GM10248 (cell line): ENCODE data around the gene SH2B3.

Source experiments
- CTCF ChIA-PET: fragments of 300-600 bp; sonication (Branson Sonifier 250); formaldehyde crosslinking; extraction: SDS; loops from one replicate; lab custom pipeline; 2021; ENCODE audit warnings: antibody characterized with exemption; lab: Yijun Ruan, JAX
- POLR2A ChIA-PET: fragments of 350-650 bp; sonication (Branson Sonifier 250); formaldehyde crosslinking; extraction: SDS; loops from one replicate; lab custom pipeline; 2020; ENCODE audit warnings: antibody characterized with exemption; lab: Yijun Ruan, JAX
- DNase-seq: peaks from one replicate; pipeline ENCODE4 v3.0.0; 2012; ENCODE audit errors: extremely low spot score
- TF ChIP-seq, protein P1 (sequence below): IDR thresholded peaks from 2 replicates; pipeline ENCODE4 v1.5.1; 2012; ENCODE audit warnings: mild to moderate bottlenecking, low read depth; ENCODE audit errors: extremely low read depth, missing control alignments, control extremely low read depth

SH2B3 gene

GRCh38 chr12:111408686-111409402, 3.1 kb downstream of the SH2B3 start:
- TF ChIP-seq, protein P1, sequence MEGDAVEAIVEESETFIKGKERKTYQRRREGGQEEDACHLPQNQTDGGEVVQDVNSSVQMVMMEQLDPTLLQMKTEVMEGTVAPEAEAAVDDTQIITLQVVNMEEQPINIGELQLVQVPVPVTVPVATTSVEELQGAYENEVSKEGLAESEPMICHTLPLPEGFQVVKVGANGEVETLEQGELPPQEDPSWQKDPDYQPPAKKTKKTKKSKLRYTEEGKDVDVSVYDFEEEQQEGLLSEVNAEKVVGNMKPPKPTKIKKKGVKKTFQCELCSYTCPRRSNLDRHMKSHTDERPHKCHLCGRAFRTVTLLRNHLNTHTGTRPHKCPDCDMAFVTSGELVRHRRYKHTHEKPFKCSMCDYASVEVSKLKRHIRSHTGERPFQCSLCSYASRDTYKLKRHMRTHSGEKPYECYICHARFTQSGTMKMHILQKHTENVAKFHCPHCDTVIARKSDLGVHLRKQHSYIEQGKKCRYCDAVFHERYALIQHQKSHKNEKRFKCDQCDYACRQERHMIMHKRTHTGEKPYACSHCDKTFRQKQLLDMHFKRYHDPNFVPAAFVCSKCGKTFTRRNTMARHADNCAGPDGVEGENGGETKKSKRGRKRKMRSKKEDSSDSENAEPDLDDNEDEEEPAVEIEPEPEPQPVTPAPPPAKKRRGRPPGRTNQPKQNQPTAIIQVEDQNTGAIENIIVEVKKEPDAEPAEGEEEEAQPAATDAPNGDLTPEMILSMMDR, result no peak
- ChIA-PET POLR2A (interaction anchor here (0.6 to 0.8 kb wide), 2 partner anchors 26 kb away, joined by 3 read pairs; no protein-coding TSS in a partner anchor), CTCF (interaction anchor here (1.2 to 25.8 kb wide), 4 partner anchors 10 to 34 kb away, joined by 3 to 1216 read pairs (median 20); no protein-coding TSS in a partner anchor)
- DNase-seq, result no peak

DNA sequence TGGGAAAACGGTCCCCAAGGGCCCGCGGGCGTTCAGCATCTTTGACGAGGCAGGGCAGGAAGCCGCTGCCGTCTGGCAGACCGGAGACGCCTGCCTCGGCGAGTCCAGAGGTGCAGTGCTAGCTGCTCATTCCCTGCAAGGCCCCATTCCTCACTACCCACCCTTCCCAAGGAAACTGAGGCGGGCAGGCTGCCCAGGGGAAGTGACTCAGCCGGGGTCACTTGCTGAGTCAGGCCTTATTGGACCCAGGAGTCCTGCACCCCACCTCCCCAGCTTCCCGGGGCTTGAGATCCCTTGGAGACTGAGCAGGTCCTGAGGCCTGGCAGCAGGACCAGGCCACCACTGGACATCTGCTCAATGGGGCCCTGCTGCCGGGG, 3.7 kb downstream of the SH2B3 start:
- CTCF ChIA-PET, result interaction anchor here (1.7 to 25.8 kb wide), 3 partner anchors 10 to 33 kb away, joined by 4 to 1216 read pairs (median 37); no protein-coding TSS in a partner anchor
- no peak for DNase-seq
- TF ChIP-seq, protein P1, result no peak
- POLR2A ChIA-PET, result no interaction called here

DNA sequence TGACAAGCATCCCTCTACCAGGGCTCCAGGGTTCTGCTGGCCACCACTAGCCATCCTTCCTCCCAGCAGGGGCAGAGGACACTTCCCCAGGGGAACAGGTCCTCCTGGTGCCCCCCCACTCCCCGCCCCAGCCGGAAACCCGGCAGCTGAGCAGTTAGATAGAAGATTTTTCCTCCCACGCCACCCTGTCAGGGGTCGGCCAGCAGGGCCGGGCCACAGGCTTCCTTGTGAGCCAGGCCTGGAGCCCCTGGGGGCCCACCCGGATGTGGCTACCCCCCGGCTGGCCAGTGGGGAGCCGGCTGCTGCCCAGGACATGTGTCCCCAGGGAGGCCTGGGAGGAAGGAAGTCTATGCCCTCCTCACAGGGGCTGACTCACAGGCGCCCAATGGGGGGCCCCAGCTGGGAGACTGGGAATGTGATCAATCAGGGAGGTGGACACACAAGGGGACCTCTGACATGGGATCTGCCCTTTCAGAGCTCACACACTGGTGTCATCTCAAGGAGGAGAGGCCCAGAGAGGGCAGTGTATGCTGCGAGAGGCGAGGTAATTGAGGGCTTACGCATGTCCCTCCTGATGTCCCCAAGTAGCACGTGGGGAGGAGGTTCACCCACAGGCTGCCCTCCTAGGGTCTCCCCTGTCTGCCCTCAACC, 4.2 kb downstream of the SH2B3 start:
- DNase-seq, result no peak
- TF ChIP-seq, protein P1, result no peak
- ChIA-PET POLR2A (no interaction called here), CTCF (interaction anchor here (1.7 to 25.8 kb wide), 3 partner anchors 9 to 33 kb away, joined by 4 to 1216 read pairs (median 37); no protein-coding TSS in a partner anchor)

DNA sequence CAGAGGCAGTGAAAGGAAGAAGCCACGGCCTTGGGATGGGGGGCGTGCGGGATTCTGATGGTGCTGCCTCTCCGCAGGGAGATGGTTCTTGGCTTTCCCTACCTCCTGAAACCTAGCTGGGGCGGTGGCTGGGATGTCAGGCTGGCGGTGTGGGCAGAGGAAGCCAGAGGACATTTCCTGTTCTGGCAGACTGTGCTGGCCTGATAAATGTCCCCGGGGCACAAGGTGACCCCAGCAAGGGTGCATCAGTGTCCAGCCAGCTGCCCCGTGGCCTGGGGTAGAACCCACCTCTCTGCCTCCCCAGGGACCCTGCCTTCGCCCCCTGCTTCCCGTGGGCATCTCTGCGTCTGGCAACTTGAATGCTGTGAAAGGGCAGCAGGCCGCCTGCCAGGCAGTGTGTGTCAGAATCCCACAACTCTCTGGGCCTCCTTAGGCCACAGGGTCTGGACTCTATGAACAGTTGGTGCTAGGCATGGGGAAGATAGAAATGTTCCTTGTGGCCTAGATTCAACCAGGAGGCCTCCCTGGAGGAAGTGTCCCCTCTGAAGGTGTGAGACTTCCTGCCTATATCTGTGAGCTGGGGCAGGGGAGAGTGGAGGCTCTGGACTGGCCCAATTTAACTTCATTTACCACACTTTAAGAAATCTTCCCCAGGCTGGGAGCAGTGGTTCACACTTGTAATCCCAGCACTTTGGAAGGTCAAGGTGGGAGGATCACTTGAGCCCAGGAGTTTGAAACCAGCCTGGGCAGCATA, 4.9 kb downstream of the SH2B3 start:
- ChIA-PET POLR2A (interaction anchor here (0.9 kb wide), 1 partner anchor 34 kb away, joined by 4 read pairs; no protein-coding TSS in a partner anchor), CTCF (interaction anchor here (1.7 to 25.8 kb wide), 4 partner anchors 9 to 32 kb away, joined by 4 to 1216 read pairs (median 34); no protein-coding TSS in a partner anchor)
- TF ChIP-seq, protein P1, result no peak

DNA sequence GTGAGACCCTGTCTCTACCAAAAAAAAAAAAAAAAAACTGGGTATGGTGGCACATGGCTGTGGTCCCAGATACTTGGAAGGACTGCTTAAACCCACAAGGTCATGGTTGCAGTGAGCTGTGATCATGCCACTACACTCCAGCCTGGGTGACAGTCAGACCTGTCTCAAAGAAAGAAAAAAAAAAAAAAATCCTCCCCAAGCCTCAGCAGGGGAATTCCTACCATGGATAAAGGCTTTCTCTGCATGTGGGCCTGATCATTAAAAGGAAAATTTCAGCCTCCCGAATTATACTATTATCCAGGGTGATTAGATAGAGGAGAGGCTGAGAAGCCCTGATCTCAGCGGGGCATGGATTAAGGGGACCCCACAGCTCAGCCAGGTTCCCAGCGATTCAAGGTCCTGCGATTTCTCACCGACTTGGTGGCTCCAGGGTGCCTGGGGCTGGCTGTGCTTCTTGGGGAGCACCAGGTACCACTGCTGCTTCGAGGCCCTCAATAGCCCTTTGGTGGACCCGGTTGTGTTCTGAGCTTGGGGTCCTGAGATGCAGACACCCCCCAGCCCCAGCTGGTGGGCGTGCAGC, 5.6 kb downstream of the SH2B3 start:
- no peak for DNase-seq
- POLR2A ChIA-PET, result interaction anchor here (0.9 kb wide), 1 partner anchor 34 kb away, joined by 4 read pairs; no protein-coding TSS in a partner anchor
- CTCF ChIA-PET, result interaction anchor here (4.0 to 25.8 kb wide), 2 partner anchors 15 to 31 kb away, joined by 31 to 1216 read pairs; no protein-coding TSS in a partner anchor
- TF ChIP-seq, protein P1, result no peak

More for the DNA sequence above, 4.9 kb downstream of the SH2B3 start:
- DNase-seq, result no peak
